Liver (tissue), 9 donors: ENCODE measurements around the gene MCM9. TPM values are rescaled to one million over a fixed set of nuclear protein-coding genes. Genes with fewer than 3 reads are reported as not detected.

ENCODE experiments used
- DNase-seq: peaks from one replicate; pipeline ENCODE4 v3.0.0-alpha.2; 2017; ENCODE audit warnings: low spot score
- H3K27ac ChIP-seq, 2 donors: one replicate each; pipeline ENCODE4 v1.7.0; 2013; ENCODE audit warnings: inconsistent platforms in 2 of 2, low read length in 2 of 2, control low read depth in 1 of 2, low read depth in 1 of 2, mild to moderate bottlenecking in 1 of 2
- H3K27me3 ChIP-seq, 4 donors: one replicate each; pipeline versions ENCODE4 v1.6.1 to v1.7.0; 2013; ENCODE audit warnings: low read length in 3 of 4, inconsistent platforms in 1 of 4, mild to moderate bottlenecking in 1 of 4, moderate library complexity in 1 of 4; ENCODE audit not compliant: control insufficient read depth in 4 of 4, insufficient read depth in 4 of 4
- H3K36me3 ChIP-seq, 4 donors: one replicate each; pipeline versions ENCODE4 v1.6.1 to v1.7.0; 2013; ENCODE audit warnings: low read length in 3 of 4, mild to moderate bottlenecking in 3 of 4, low read depth in 1 of 4, moderate library complexity in 1 of 4; ENCODE audit not compliant: control insufficient read depth in 4 of 4, insufficient read depth in 3 of 4
- H3K4me1 ChIP-seq, 4 donors: one replicate each; pipeline versions ENCODE4 v1.6.1 to v1.7.0; 2013; ENCODE audit warnings: low read length in 3 of 4, mild to moderate bottlenecking in 3 of 4, moderate library complexity in 1 of 4; ENCODE audit not compliant: control insufficient read depth in 4 of 4, insufficient read depth in 4 of 4
- H3K4me3 ChIP-seq, 3 donors: one replicate each; pipeline versions ENCODE4 v1.6.1 to v1.7.0; 2013; ENCODE audit warnings: low read length in 3 of 3, control low read depth in 1 of 3, low read depth in 1 of 3, mild to moderate bottlenecking in 1 of 3
- H3K9ac ChIP-seq, 2 donors: one replicate each; pipeline ENCODE4 v1.7.0; 2013; ENCODE audit warnings: low read length in 2 of 2, mild to moderate bottlenecking in 2 of 2, moderate library complexity in 2 of 2, control low read depth in 1 of 2, low read depth in 1 of 2
- H3K9me3 ChIP-seq, 4 donors: one replicate each; pipeline versions ENCODE4 v1.6.1 to v1.7.0; 2013; ENCODE audit warnings: low read length in 3 of 4; ENCODE audit not compliant: control insufficient read depth in 4 of 4
- EGR1 ChIP-seq, 2 donors: IDR thresholded peaks; 2 replicates each; pipeline ENCODE4 v1.6.1; 2016 to 2018; ENCODE audit warnings: antibody characterized with exemption in 2 of 2, low read depth in 2 of 2
- FOXA1 ChIP-seq: IDR thresholded peaks from 2 replicates; pipeline ENCODE4 v1.6.1; 2016; ENCODE audit warnings: antibody characterized with exemption
- FOXA2 ChIP-seq: IDR thresholded peaks from 2 replicates; pipeline ENCODE4 v1.6.1; 2016; ENCODE audit warnings: antibody characterized with exemption
- GABPA ChIP-seq, 2 donors: IDR thresholded peaks in 1 of 2; conservative IDR thresholded peaks in 1 of 2; 2 replicates each; pipeline ENCODE4 v1.6.1; 2016; ENCODE audit warnings: antibody characterized with exemption in 2 of 2, mild to moderate bottlenecking in 1 of 2, moderate library complexity in 1 of 2
- HNF4A ChIP-seq, 2 donors: conservative IDR thresholded peaks; 2 replicates each; pipeline ENCODE4 v1.6.1; 2016; ENCODE audit warnings: antibody characterized with exemption in 2 of 2, mild to moderate bottlenecking in 2 of 2
- HNF4G ChIP-seq: IDR thresholded peaks from 2 replicates; pipeline ENCODE4 v1.6.1; 2016; ENCODE audit warnings: antibody characterized with exemption
- JUND ChIP-seq, 2 donors: IDR thresholded peaks; 2 replicates each; pipeline ENCODE4 v1.6.1; 2016; ENCODE audit warnings: antibody characterized with exemption in 2 of 2
- RAD21 ChIP-seq, 2 donors: IDR thresholded peaks; 2 replicates each; pipeline ENCODE4 v1.6.1; 2016; ENCODE audit warnings: antibody characterized with exemption in 2 of 2, mild to moderate bottlenecking in 2 of 2
- RXRA ChIP-seq, 2 donors: IDR thresholded peaks; 2 replicates each; pipeline ENCODE4 v1.6.1; 2017 to 2018; ENCODE audit warnings: antibody characterized with exemption in 2 of 2, mild to moderate bottlenecking in 1 of 2
- SP1 ChIP-seq: IDR thresholded peaks from 2 replicates; pipeline ENCODE4 v1.6.1; 2018; ENCODE audit warnings: antibody characterized with exemption, mild to moderate bottlenecking
- WGBS: extraction: QIAGEN DNeasy Blood & Tissue Kit; methylation state at CpG from one replicate; pipeline ENCODE4 v1.1.7; 2013; 5-methylcytosine and 5-hydroxymethylcytosine counted together
- polyA plus RNA-seq, 2 donors: library from polyadenylated mRNA; stranded (reverse) in 1 of 2; unstranded in 1 of 2; fragments of 200-250 nt in 1 of 2; fragments of >200 nt in 1 of 2; fragmentation: Nextera tagmentation in 1 of 2; extraction: Ambion mirVana in 1 of 2; gene quantifications; one replicate each; pipeline versions ENCODE4 v1.2.1 to v1.2.3, GENCODE V29; 2013 to 2015
- total RNA-seq, 2 donors: library from RNA; depleted of rRNA; stranded (reverse); fragments of >200 nt; gene quantifications; one replicate each; pipeline ENCODE4 v1.2.3, GENCODE V29; 2014
- TF ChIP-seq, protein P1 (sequence below): IDR thresholded peaks from 2 replicates; pipeline ENCODE4 v1.6.1; 2016; ENCODE audit warnings: antibody characterized with exemption
- TF ChIP-seq, protein P2 (sequence below): fragments of 150-350 bp; IDR thresholded peaks from 2 replicates; pipeline ENCODE4 v1.5.1; 2017; ENCODE audit warnings: improper control_type of control experiment, low read depth, low read length; ENCODE audit not compliant: missing input control
- TF ChIP-seq, protein P3 (sequence below): IDR thresholded peaks from 2 replicates; pipeline ENCODE4 v1.6.1; 2016; ENCODE audit warnings: antibody characterized with exemption
- TF ChIP-seq, protein P4 (sequence below): IDR thresholded peaks from 2 replicates; pipeline ENCODE4 v1.6.1; 2016; ENCODE audit warnings: antibody characterized with exemption
- TF ChIP-seq, protein P5 (sequence below): IDR thresholded peaks from 2 replicates; pipeline ENCODE4 v1.6.1; 2016; ENCODE audit warnings: antibody characterized with exemption, mild to moderate bottlenecking
- donor health status: healthy.
- donor health status: healthy.
- donor health status: healthy.
- donor health status: healthy.
- donor health status: healthy.

Gene MCM9
- total and polyA plus RNA-seq, 4 donors, result 3.6 to 17.4 (median 8.7) TPM

DNA sequence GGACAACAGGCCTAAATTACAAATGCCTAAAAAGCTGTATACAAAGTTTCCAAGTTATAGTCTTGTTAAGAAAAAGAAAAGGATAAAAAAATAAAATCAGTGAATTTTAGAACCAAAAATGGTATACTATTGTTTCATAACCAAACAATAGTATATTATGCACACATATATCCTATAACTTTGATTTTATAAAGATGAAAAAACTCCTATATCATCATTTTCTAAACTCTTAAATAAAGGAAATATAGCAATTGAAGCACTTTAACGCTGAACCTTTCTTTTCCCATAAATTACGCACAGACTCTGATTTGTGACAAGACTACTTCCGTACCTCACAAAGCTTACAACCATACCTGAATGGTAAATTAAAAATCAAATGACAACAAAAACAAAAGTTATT is 35.9 kb upstream of the MCM9 start:
- no peak for DNase-seq
- Histone ChIP-seq H3K4me3 (no peak overlapping the region), H3K9me3 (no peaks in the 10 kb centered on the region), H3K36me3 (no peaks in the 10 kb centered on the region), H3K27me3 (no peaks in the 10 kb centered on the region), H3K4me1 (no peaks in the 10 kb centered on the region), H3K27ac (no peak overlapping the region), H3K9ac (no peak overlapping the region)
- TF ChIP-seq, protein P1, sequence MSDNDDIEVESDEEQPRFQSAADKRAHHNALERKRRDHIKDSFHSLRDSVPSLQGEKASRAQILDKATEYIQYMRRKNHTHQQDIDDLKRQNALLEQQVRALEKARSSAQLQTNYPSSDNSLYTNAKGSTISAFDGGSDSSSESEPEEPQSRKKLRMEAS, result no peak
- no peak for TF ChIP-seq GABPA (IDR thresholded peaks at IDR 0.05 in 1 of 2, conservative IDR thresholded peaks at IDR 0.05 in 1 of 2)
- no peak for TF ChIP-seq HNF4A (conservative IDR thresholded peaks at IDR 0.05)
- no peak for TF ChIP-seq FOXA1
- no peak for TF ChIP-seq EGR1 (IDR thresholded peaks at IDR 0.05; ENCODE audit: low read depth in 2 of 2)
- TF ChIP-seq SP1, result no peak
- TF ChIP-seq HNF4G, result no peak
- no peak for TF ChIP-seq RXRA (IDR thresholded peaks at IDR 0.05)
- TF ChIP-seq, protein P2, sequence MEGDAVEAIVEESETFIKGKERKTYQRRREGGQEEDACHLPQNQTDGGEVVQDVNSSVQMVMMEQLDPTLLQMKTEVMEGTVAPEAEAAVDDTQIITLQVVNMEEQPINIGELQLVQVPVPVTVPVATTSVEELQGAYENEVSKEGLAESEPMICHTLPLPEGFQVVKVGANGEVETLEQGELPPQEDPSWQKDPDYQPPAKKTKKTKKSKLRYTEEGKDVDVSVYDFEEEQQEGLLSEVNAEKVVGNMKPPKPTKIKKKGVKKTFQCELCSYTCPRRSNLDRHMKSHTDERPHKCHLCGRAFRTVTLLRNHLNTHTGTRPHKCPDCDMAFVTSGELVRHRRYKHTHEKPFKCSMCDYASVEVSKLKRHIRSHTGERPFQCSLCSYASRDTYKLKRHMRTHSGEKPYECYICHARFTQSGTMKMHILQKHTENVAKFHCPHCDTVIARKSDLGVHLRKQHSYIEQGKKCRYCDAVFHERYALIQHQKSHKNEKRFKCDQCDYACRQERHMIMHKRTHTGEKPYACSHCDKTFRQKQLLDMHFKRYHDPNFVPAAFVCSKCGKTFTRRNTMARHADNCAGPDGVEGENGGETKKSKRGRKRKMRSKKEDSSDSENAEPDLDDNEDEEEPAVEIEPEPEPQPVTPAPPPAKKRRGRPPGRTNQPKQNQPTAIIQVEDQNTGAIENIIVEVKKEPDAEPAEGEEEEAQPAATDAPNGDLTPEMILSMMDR, result no peak
- TF ChIP-seq, protein P3, sequence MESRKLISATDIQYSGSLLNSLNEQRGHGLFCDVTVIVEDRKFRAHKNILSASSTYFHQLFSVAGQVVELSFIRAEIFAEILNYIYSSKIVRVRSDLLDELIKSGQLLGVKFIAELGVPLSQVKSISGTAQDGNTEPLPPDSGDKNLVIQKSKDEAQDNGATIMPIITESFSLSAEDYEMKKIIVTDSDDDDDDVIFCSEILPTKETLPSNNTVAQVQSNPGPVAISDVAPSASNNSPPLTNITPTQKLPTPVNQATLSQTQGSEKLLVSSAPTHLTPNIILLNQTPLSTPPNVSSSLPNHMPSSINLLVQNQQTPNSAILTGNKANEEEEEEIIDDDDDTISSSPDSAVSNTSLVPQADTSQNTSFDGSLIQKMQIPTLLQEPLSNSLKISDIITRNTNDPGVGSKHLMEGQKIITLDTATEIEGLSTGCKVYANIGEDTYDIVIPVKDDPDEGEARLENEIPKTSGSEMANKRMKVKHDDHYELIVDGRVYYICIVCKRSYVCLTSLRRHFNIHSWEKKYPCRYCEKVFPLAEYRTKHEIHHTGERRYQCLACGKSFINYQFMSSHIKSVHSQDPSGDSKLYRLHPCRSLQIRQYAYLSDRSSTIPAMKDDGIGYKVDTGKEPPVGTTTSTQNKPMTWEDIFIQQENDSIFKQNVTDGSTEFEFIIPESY, result no peak
- no peak for TF ChIP-seq JUND (IDR thresholded peaks at IDR 0.05)
- no peak for TF ChIP-seq RAD21 (IDR thresholded peaks at IDR 0.05)
- TF ChIP-seq, protein P4, sequence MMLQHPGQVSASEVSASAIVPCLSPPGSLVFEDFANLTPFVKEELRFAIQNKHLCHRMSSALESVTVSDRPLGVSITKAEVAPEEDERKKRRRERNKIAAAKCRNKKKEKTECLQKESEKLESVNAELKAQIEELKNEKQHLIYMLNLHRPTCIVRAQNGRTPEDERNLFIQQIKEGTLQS, result no peak
- over 99% methylated on average over 3 of the region's 3 CpGs for WGBS

DNA sequence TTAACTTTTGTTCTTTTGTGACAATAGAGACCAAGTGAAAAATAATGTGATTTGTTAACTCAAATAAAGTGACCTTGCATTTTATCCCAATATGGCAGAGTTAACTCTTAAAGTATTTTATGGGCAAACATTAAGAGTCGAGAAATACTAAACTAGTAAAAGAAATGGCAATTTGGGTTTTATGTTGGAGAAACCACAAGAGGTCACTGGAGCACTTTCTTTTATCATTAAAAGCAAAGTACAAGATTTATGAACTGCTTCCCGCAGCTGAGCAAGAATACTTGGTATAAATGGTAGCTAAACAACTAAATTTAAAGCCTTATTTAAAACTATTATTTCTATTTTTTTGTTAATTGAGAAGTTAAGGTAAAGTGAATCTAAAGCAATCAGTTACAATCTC is 33.5 kb upstream of the MCM9 start:
- Histone ChIP-seq H3K27ac (no peak overlapping the region), H3K36me3 (no peaks in the 10 kb centered on the region), H3K27me3 (no peaks in the 10 kb centered on the region), H3K9ac (no peak overlapping the region), H3K4me3 (no peak overlapping the region), H3K9me3 (no peaks in the 10 kb centered on the region), H3K4me1 (no peaks in the 10 kb centered on the region)
- WGBS, result 16% methylated on average over 2 of the region's 2 CpGs
- TF ChIP-seq FOXA2, result no peak
- TF ChIP-seq RAD21 (IDR thresholded peaks at IDR 0.05), result peak; percentile 83 to 85
- TF ChIP-seq HNF4A (conservative IDR thresholded peaks at IDR 0.05), result peak; percentile 9 to 12
- TF ChIP-seq, protein P5, sequence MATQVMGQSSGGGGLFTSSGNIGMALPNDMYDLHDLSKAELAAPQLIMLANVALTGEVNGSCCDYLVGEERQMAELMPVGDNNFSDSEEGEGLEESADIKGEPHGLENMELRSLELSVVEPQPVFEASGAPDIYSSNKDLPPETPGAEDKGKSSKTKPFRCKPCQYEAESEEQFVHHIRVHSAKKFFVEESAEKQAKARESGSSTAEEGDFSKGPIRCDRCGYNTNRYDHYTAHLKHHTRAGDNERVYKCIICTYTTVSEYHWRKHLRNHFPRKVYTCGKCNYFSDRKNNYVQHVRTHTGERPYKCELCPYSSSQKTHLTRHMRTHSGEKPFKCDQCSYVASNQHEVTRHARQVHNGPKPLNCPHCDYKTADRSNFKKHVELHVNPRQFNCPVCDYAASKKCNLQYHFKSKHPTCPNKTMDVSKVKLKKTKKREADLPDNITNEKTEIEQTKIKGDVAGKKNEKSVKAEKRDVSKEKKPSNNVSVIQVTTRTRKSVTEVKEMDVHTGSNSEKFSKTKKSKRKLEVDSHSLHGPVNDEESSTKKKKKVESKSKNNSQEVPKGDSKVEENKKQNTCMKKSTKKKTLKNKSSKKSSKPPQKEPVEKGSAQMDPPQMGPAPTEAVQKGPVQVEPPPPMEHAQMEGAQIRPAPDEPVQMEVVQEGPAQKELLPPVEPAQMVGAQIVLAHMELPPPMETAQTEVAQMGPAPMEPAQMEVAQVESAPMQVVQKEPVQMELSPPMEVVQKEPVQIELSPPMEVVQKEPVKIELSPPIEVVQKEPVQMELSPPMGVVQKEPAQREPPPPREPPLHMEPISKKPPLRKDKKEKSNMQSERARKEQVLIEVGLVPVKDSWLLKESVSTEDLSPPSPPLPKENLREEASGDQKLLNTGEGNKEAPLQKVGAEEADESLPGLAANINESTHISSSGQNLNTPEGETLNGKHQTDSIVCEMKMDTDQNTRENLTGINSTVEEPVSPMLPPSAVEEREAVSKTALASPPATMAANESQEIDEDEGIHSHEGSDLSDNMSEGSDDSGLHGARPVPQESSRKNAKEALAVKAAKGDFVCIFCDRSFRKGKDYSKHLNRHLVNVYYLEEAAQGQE, result no peak
- TF ChIP-seq, protein P2, result peak; percentile 52
- DNase-seq, result no peak
